Right cardiac atrium (tissue), 5 donors: ENCODE results near the gene KRT5. TPM values are rescaled to one million over a fixed set of nuclear protein-coding genes. Genes with fewer than 3 reads are reported as not detected.

Experiments
- ATAC-seq, 2 donors: fragments of 200-7000 bp; cut with Tn5 transposase; one replicate each; pipeline versions ENCODE4 v1.8.0 to v1.9.1; 2020; ENCODE audit warnings: moderate library complexity in 2 of 2, mild to moderate bottlenecking in 1 of 2
- DNase-seq, 3 donors: peaks; one replicate each; pipeline ENCODE4 v3.0.0-alpha.2; 2020
- H3K27ac ChIP-seq: one replicate; pipeline ENCODE4 v1.5.1; 2013; ENCODE audit warnings: mild to moderate bottlenecking, low read length, control low read depth, moderate library complexity
- H3K27me3 ChIP-seq: one replicate; pipeline ENCODE4 v1.6.1; 2013; ENCODE audit not compliant: control insufficient read depth, insufficient read depth
- H3K4me1 ChIP-seq: one replicate; pipeline ENCODE4 v1.6.1; 2013; ENCODE audit warnings: low read length; ENCODE audit not compliant: control insufficient read depth, insufficient read depth
- H3K4me3 ChIP-seq: one replicate; pipeline ENCODE4 v1.5.1; 2013; ENCODE audit warnings: low read length, control low read depth
- H3K9me3 ChIP-seq: one replicate; pipeline ENCODE4 v1.6.1; 2013; ENCODE audit warnings: low read length; ENCODE audit not compliant: control insufficient read depth
- WGBS: extraction: QIAGEN DNeasy Blood & Tissue Kit; methylation state at CpG from one replicate; pipeline ENCODE4 v1.1.7; 2013; 5-methylcytosine and 5-hydroxymethylcytosine counted together
- intact Hi-C, 4 donors: fragments of 100-400 bp; cut with DNase I; formaldehyde crosslinking; loops; one replicate each; pipeline versions ENCODE4 v1.11.0 to v1.14.0; 2022 to 2023
- polyA plus RNA-seq: library from polyadenylated mRNA; stranded (reverse); fragments of 200-250 nt; gene quantifications from one replicate; pipeline ENCODE4 v1.2.3, GENCODE V29; 2013
- total RNA-seq, 4 donors: library from RNA; stranded (reverse); fragmentation: NEBNext Ultra II Directional; extraction: Animal tissue kit (Norgen Biotek cat#: 25700); gene quantifications; one replicate each; pipeline ENCODE4 v1.2.1, GENCODE V29; 2021
- donor health status: healthy with polysubstance abuse.
- donor health status: DM: no; HTN: yes; CAD: no.
- donor health status: DM: no; HTN: no; CAD: no.
- donor health status: DM: no; HTN: yes; CAD: no; lungs with severe emphysema.
- donor health status: DM: yes; HTN: yes; CAD: no.

The KRT5 gene
- total and polyA plus RNA-seq, 5 donors: 0.07 TPM; not detected in 4

- no peak overlapping the region for H3K27ac ChIP-seq
- WGBS: 36% methylated on average over 6 of the region's 6 CpGs
- no peak overlapping the region for H3K4me3 ChIP-seq
- no peaks in the 10 kb centered on the region for H3K9me3 ChIP-seq
- ATAC-seq (peak; percentile 53 to 66), DNase-seq (no peak)
- no peaks in the 10 kb centered on the region for H3K4me1 ChIP-seq
- intact Hi-C loops: no loop called here
- H3K27me3 ChIP-seq: no peaks in the 10 kb centered on the region
Measured at GRCh38 chr12:52551216-52551865, 31.1 kb upstream of the KRT5 start.

DNA sequence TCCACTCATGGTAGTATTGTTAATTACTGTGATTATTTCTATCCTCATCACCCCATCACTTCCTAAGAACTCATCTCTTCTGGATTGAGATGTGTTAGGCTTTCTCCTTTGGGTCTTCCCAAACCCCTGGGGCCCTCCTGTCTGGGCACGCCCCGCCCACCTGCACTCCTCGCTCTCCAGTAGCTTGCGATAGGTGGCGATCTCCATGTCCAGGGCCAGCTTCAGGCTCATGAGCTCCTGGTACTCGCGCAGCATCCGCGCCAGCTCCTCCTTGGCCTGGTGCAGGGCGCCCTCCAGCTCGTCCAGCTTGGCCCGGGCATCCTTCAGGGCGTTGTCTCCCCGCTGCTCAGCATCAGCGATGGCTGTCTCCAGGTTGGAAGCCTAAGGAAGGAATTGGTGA lies 25.9 kb upstream of the KRT5 start:
- intact Hi-C loops: no loop called here
- Histone ChIP-seq H3K9me3 (no peaks in the 10 kb centered on the region), H3K27ac (no peak overlapping the region), H3K27me3 (no peaks in the 10 kb centered on the region), H3K4me3 (no peak overlapping the region), H3K4me1 (no peaks in the 10 kb centered on the region)
- WGBS: 82% methylated on average over 15 of the region's 15 CpGs
- DNase-seq (no peak), ATAC-seq (no peak)

- intact Hi-C loops: no loop called here
- no peak overlapping the region for H3K27ac ChIP-seq
- H3K4me3 ChIP-seq: no peak overlapping the region
- ATAC-seq (peak; percentile 54 to 65), DNase-seq (peak in 2 of 3 donors; percentile 39 to 68)
- H3K27me3 ChIP-seq: no peaks in the 10 kb centered on the region
- no peaks in the 10 kb centered on the region for H3K4me1 ChIP-seq
- WGBS: 73% methylated on average over 17 of the region's 17 CpGs
- no peaks in the 10 kb centered on the region for H3K9me3 ChIP-seq
Measured at GRCh38 chr12:52543985-52544883, 24.0 kb upstream of the KRT5 start.

GRCh38 chr12:52542785-52543318 lies 22.7 kb upstream of the KRT5 start:
- no peaks in the 10 kb centered on the region for H3K27me3 ChIP-seq
- DNase-seq (no peak), ATAC-seq (no peak)
- no peak overlapping the region for H3K27ac ChIP-seq
- intact Hi-C loops: no loop called here
- no peak overlapping the region for H3K4me3 ChIP-seq
- H3K9me3 ChIP-seq: no peaks in the 10 kb centered on the region
- no peaks in the 10 kb centered on the region for H3K4me1 ChIP-seq
- 49% methylated on average over 7 of the region's 7 CpGs for WGBS

DNA sequence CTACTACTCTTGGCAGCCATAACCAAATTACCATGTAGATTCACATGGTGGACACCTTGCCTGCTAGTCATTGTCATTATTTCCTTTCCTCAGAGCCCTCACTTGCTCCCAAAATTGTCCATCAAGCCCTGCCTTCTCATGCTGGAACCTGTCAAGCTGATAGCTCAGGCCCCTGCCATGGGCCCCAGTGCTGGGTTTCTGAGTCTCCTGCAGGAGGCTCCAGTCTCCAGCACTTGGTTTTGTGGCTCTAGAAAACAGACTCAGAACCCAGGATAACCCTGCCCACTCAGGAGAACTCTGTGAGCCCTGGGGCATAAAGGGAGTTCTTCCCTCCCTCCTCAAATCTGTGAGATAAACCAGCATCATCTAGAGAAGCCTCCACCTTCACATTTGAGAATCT lies 22.0 kb upstream of the KRT5 start:
- ATAC-seq (no peak), DNase-seq (no peak)
- H3K27me3 ChIP-seq: no peaks in the 10 kb centered on the region
- no peak overlapping the region for H3K4me3 ChIP-seq
- no peak overlapping the region for H3K27ac ChIP-seq
- H3K4me1 ChIP-seq: no peaks in the 10 kb centered on the region
- intact Hi-C loops: no loop called here
- H3K9me3 ChIP-seq: no peaks in the 10 kb centered on the region

DNA sequence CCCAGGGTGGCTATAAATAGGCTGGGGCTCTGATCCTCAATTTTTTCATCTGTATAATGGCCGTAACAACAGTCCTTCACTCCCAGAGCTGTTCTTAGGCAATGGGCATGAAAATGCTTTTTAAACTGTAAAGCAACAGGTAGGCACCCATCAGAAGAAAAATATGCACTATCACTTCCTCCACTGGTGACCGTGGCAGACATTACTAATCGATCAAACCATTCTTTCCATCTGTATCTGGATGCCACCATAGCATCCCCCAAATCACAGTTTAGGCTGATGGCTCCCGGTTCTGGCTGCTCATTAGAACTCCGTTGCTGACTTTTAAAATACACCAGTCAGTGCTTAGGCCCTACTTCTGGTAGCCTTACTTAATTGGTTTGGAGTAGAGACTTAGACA lies 21.5 kb upstream of the KRT5 start:
- Histone ChIP-seq H3K27me3 (no peaks in the 10 kb centered on the region), H3K4me3 (no peak overlapping the region), H3K9me3 (no peaks in the 10 kb centered on the region), H3K27ac (no peak overlapping the region), H3K4me1 (no peaks in the 10 kb centered on the region)
- intact Hi-C loops: no loop called here
- no peak for ATAC-seq
- no peak for DNase-seq
- WGBS: 91% methylated on average over 5 of the region's 5 CpGs

DNA sequence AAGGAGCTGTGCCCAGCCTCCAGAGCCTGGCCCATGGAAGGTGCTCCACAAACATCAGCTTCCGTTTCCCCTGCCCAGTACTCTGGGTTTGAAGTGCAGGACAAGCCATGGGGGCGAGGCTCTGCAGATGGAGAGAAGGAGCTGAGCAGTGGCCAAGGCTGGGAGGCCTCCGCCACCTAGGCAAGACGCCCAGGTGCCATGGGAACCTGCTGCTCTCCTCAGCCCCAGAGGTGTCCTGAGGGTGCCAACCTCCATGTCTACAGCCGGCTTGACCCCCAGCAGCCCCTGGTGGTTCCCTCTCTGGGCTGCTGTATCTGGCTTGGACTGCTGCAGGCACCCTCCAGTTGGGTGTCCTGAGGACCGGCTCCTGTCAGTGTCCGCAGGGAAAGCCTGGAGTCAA lies 20.3 kb upstream of the KRT5 start:
- DNase-seq (no peak), ATAC-seq (no peak)
- 92% methylated on average over 7 of the region's 7 CpGs for WGBS
- Histone ChIP-seq H3K4me3 (no peak overlapping the region), H3K9me3 (no peaks in the 10 kb centered on the region), H3K4me1 (no peaks in the 10 kb centered on the region), H3K27me3 (no peaks in the 10 kb centered on the region), H3K27ac (no peak overlapping the region)
- intact Hi-C loops: no loop called here

DNA sequence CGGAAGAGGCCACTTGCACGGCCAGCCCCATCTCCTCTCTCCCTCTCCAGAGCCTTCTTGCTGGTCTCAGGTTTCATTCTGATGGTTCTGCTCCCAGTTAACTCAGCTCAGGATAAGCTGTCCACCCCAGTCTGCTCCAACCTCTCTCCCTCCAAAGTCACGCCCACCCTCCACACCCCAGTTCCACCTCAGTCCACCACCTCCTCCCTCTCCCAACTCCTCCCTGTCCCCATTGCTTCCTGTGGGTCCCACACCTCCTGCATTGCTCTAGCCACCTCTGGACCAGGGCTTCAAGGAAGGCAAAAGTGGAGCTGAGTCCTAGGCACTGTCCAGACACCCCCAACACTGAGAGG lies 19.6 kb upstream of the KRT5 start:
- Histone ChIP-seq H3K27ac (no peak overlapping the region), H3K27me3 (no peaks in the 10 kb centered on the region), H3K4me1 (no peaks in the 10 kb centered on the region), H3K9me3 (no peaks in the 10 kb centered on the region), H3K4me3 (no peak overlapping the region)
- intact Hi-C loops: no loop called here
- DNase-seq (no peak), ATAC-seq (no peak)
- 91% methylated on average over 3 of the region's 3 CpGs for WGBS

DNA sequence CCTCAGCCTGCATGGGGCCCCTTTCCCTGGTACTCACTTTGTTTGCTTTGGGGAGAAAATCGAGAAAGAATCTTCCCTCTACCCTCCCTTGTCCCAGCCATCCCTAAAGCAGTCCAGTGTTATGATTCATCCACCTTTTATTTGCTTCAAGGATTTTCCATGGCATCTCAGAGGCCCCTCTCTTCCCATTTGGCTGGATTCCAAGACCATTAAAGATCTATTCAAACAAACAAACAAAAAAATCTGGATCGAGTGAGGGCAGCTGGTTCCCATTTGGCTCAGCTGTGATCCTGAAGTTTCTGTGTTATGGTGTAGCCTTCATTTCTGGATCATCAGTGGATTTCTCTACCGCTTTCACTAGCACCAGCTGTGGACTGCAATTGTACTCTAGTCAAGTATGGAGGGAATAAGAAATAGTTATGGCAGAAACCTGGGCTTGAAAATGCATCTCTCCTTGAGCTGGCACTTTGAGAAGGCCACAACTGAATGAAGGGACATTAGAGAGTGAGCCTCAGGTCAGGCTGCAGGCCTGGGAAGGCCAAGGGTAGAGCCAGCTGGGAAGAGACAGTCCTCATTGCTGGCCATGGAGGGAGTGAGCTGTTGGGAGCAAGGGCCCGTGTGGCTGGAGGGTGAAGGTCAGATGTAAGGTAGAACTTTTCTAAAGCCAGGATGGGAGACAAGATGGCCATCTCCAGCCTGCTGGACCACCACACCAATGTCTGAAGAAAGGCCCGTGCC lies 19.1 kb upstream of the KRT5 start:
- Histone ChIP-seq H3K27ac (no peak overlapping the region), H3K4me1 (no peaks in the 10 kb centered on the region), H3K4me3 (no peak overlapping the region), H3K9me3 (no peaks in the 10 kb centered on the region), H3K27me3 (no peaks in the 10 kb centered on the region)
- ATAC-seq: no peak
- no peak for DNase-seq
- 62% methylated on average over 5 of the region's 5 CpGs for WGBS
- intact Hi-C loops: no loop called here

DNA sequence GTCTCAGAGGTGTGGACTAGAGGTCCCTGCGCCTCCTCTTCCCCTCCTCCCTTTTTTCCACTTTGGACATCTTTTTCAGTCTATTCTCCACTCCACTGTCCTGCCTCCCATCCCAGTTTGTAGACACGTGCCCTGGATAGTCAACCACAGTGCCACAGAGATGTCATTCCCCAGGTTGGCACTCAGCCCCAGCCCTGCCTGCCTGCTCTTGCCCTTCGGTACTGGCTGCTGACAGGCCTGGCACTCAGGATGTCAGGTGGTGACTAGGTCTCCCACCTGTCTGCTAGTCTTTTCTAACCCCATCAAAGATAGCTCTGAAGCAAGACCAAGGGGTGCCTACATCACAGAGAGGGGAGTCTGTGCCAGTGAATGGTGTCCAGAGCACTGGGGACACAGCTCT lies 16.9 kb upstream of the KRT5 start:
- DNase-seq (no peak), ATAC-seq (no peak)
- intact Hi-C loops: no loop called here
- Histone ChIP-seq H3K27ac (no peak overlapping the region), H3K4me1 (no peaks in the 10 kb centered on the region), H3K4me3 (no peak overlapping the region), H3K27me3 (no peaks in the 10 kb centered on the region), H3K9me3 (no peaks in the 10 kb centered on the region)
- 70% methylated on average over 3 of the region's 3 CpGs for WGBS

DNA sequence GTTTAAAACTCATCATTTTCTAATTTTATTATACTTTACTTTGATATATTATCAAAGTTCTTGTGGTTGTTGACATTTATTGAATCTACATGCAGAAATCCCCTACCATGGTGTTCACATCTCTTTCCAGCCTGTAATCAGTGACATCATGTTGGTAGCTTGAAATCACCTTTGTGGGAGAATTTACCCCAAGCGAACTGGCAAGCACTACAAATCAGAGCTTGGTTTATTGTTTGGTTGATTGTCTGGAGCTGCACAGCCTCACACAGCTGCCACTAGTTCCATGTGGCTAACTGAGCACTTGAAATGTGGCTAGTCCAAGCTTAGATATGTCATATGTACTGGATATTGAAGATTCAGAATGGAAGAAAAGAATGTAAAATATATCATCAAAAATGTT lies 15.4 kb upstream of the KRT5 start:
- no peak overlapping the region for H3K4me3 ChIP-seq
- WGBS: 0% methylated on average over 1 of the region's 1 CpG
- no peak for DNase-seq

More for the DNA sequence above, 15.4 kb upstream of the KRT5 start:
- ATAC-seq: no peak
- Histone ChIP-seq H3K9me3 (no peaks in the 10 kb centered on the region), H3K27me3 (no peaks in the 10 kb centered on the region), H3K27ac (no peak overlapping the region), H3K4me1 (no peaks in the 10 kb centered on the region)
- intact Hi-C loops: no loop called here
